ENCODE data around the gene UPF3A.

DNA sequence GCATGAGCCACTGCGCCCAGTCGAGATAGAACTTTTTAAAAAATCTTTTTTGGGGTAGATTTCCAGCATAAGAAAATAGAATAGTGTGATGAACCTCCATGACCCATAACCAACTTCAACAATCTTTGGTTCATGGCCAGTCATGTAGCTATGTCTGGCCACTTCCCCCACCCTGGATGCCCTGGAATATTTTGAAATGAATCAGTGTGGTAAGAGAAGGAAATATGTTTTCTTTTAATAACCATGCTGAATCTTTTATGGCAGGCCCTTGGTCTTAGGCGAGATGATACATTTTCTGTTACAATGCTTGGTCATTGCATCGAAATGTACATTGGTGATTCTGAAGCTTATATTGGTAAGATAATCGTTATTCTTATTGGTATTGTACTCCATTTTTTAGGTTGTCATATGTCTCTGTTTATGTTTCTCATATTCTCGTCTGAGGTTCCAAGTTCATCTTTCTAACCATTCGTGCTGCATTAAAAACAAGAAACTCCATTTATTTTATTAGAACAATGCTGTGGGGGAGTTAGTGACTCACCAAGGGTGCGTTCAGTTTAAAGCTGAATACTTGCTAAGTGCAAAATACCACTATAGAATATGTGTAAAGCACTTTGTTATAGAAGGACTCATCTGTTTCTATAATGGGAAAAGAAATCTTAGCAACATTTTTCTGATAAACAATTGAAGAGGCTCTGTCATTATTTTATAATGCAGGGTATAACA, 16.4 kb upstream of the UPF3A start:
- TF ChIP-seq, protein P1, sequence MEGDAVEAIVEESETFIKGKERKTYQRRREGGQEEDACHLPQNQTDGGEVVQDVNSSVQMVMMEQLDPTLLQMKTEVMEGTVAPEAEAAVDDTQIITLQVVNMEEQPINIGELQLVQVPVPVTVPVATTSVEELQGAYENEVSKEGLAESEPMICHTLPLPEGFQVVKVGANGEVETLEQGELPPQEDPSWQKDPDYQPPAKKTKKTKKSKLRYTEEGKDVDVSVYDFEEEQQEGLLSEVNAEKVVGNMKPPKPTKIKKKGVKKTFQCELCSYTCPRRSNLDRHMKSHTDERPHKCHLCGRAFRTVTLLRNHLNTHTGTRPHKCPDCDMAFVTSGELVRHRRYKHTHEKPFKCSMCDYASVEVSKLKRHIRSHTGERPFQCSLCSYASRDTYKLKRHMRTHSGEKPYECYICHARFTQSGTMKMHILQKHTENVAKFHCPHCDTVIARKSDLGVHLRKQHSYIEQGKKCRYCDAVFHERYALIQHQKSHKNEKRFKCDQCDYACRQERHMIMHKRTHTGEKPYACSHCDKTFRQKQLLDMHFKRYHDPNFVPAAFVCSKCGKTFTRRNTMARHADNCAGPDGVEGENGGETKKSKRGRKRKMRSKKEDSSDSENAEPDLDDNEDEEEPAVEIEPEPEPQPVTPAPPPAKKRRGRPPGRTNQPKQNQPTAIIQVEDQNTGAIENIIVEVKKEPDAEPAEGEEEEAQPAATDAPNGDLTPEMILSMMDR (conservative IDR thresholded peaks at IDR 0.05 in 1 of 2, IDR thresholded peaks at IDR 0.05 in 1 of 2; ENCODE audit: extremely low read depth in 1 of 2, insufficient read depth in 1 of 2, low read depth in 1 of 2, low read length in 2 of 2), result no peak
- TF ChIP-seq EZH2 (IDR thresholded peaks at IDR 0.05; ENCODE audit: borderline replicate concordance, low read length), result no peak

Data from mammary epithelial cell (primary cell).